HL-60 (cell line): ENCODE data around the gene DLK2.

ENCODE experiments used
- DNase-seq, 2 experiments: peaks; one replicate each; pipeline ENCODE4 v3.0.0-alpha.2; 2010 to 2020; ENCODE audit warnings: low read depth in 1 of 2, low spot score in 1 of 2
- H3K27ac ChIP-seq: fragments of 250-450 bp; sonication (Bioruptor Pico); replicated peaks from 2 replicates; pipeline ENCODE4 v1.5.1; 2020; ENCODE audit warnings: mild to moderate bottlenecking, moderate library complexity
- H3K27me3 ChIP-seq: fragments of 250-450 bp; sonication (Bioruptor Pico); 2 replicates; pipeline ENCODE4 v1.5.1; 2021; ENCODE audit warnings: mild to moderate bottlenecking, moderate library complexity; ENCODE audit not compliant: insufficient read depth, poor library complexity, severe bottlenecking
- H3K4me3 ChIP-seq: replicated peaks from 2 replicates; pipeline ENCODE4 v1.5.1; 2011; ENCODE audit warnings: mild to moderate bottlenecking, control low read depth, low read length; ENCODE audit not compliant: insufficient read depth
- GABPA ChIP-seq: IDR thresholded peaks from 2 replicates; pipeline ENCODE4 v1.6.1; 2012; ENCODE audit warnings: low read depth
- POLR2AphosphoS5 ChIP-seq: IDR thresholded peaks from 2 replicates; pipeline ENCODE4 v1.6.1; 2012; ENCODE audit warnings: low read depth
- SPI1 ChIP-seq: IDR thresholded peaks from 2 replicates; pipeline ENCODE4 v1.6.1; 2012; ENCODE audit warnings: low read depth, mild to moderate bottlenecking, borderline replicate concordance
- TF ChIP-seq, protein P1 (sequence below): IDR thresholded peaks from one replicate; pipeline ENCODE4 v1.5.1; 2011; ENCODE audit warnings: low read length, control low read depth, inconsistent platforms; ENCODE audit not compliant: insufficient read depth
- TF ChIP-seq, protein P2 (sequence below): IDR thresholded peaks from 2 replicates; pipeline ENCODE4 v1.6.1; 2012; ENCODE audit warnings: low read depth; ENCODE audit not compliant: insufficient replicate concordance

The DLK2 gene

DNA sequence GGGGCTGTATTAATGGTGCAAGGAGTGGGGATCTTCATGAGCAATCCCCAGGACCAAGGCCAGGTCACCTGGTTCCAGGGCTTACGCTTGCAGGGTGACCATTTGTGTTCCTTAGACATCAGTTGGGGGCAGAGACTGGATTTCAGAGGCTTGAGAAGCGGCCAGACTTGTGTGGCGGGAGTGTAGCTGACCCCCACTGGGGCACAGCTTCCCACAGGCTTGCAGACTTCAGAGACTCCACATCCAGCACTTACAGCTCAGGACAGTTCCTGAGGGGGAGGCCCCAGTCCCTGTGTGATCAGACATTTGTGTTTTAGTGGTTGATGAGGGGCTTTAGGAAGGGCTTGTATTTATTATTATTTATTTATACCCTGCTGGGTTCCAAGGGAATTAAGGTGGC lies 37.3 kb upstream of the DLK2 start:
- no peak for DNase-seq
- Histone ChIP-seq H3K27me3 (no peaks in the 10 kb centered on the region), H3K4me3 (no peak overlapping the region), H3K27ac (no peak overlapping the region)
- TF ChIP-seq, protein P1, sequence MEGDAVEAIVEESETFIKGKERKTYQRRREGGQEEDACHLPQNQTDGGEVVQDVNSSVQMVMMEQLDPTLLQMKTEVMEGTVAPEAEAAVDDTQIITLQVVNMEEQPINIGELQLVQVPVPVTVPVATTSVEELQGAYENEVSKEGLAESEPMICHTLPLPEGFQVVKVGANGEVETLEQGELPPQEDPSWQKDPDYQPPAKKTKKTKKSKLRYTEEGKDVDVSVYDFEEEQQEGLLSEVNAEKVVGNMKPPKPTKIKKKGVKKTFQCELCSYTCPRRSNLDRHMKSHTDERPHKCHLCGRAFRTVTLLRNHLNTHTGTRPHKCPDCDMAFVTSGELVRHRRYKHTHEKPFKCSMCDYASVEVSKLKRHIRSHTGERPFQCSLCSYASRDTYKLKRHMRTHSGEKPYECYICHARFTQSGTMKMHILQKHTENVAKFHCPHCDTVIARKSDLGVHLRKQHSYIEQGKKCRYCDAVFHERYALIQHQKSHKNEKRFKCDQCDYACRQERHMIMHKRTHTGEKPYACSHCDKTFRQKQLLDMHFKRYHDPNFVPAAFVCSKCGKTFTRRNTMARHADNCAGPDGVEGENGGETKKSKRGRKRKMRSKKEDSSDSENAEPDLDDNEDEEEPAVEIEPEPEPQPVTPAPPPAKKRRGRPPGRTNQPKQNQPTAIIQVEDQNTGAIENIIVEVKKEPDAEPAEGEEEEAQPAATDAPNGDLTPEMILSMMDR = no peak
- TF ChIP-seq GABPA (no peak), SPI1 (no peak), POLR2AphosphoS5 (no peak)
- TF ChIP-seq, protein P2, sequence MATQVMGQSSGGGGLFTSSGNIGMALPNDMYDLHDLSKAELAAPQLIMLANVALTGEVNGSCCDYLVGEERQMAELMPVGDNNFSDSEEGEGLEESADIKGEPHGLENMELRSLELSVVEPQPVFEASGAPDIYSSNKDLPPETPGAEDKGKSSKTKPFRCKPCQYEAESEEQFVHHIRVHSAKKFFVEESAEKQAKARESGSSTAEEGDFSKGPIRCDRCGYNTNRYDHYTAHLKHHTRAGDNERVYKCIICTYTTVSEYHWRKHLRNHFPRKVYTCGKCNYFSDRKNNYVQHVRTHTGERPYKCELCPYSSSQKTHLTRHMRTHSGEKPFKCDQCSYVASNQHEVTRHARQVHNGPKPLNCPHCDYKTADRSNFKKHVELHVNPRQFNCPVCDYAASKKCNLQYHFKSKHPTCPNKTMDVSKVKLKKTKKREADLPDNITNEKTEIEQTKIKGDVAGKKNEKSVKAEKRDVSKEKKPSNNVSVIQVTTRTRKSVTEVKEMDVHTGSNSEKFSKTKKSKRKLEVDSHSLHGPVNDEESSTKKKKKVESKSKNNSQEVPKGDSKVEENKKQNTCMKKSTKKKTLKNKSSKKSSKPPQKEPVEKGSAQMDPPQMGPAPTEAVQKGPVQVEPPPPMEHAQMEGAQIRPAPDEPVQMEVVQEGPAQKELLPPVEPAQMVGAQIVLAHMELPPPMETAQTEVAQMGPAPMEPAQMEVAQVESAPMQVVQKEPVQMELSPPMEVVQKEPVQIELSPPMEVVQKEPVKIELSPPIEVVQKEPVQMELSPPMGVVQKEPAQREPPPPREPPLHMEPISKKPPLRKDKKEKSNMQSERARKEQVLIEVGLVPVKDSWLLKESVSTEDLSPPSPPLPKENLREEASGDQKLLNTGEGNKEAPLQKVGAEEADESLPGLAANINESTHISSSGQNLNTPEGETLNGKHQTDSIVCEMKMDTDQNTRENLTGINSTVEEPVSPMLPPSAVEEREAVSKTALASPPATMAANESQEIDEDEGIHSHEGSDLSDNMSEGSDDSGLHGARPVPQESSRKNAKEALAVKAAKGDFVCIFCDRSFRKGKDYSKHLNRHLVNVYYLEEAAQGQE = no peak

DNA sequence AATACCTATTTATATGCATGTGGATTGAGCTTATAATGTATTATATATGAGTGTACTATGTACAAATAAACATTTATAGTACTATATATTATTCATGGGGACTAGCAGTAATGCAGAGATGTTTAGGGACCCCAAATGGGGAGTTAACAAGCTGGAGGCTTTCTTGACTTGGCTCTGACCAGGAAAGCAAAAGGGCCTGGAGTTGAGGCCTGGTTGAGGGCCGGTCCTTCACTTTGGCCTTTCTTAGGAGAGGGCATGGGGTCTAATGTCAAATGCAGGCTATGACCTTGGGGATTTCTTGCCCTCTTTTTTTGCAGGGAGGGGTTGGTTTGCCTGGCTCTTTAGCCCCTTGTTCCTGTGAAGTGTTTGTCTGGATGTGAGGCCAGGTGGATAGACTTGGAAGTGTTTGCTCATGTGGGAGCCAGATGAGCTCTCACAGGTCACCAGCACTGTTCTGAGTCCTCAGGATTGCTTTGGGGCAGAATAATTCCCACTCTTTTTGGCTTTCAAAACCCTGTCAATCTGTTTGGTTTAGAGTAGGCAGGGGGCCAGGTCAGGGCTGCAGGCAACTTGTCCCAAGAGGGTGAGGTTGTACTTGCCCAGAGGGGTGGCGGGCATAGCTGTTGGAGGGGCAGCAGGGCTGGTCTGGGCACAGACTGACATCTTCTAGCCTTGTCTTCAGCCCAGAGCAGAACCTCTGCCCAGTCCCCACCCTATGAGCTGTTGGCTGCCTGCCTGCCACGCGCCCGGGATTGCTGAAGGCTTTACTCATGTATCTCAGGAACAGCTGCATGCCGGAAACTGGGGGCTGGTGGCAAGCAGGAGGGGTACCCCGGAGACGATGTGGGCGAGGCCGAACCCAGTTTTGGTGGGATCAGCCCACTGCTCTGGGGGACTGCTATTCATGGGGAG lies 36.7 kb upstream of the DLK2 start:
- H3K4me3 ChIP-seq = no peak overlapping the region
- no peaks in the 10 kb centered on the region for H3K27me3 ChIP-seq
- DNase-seq = no peak
- no peak overlapping the region for H3K27ac ChIP-seq
- TF ChIP-seq SPI1 (no peak), POLR2AphosphoS5 (no peak), GABPA (no peak)
- TF ChIP-seq, protein P1 = no peak
- TF ChIP-seq, protein P2 = no peak

DNA sequence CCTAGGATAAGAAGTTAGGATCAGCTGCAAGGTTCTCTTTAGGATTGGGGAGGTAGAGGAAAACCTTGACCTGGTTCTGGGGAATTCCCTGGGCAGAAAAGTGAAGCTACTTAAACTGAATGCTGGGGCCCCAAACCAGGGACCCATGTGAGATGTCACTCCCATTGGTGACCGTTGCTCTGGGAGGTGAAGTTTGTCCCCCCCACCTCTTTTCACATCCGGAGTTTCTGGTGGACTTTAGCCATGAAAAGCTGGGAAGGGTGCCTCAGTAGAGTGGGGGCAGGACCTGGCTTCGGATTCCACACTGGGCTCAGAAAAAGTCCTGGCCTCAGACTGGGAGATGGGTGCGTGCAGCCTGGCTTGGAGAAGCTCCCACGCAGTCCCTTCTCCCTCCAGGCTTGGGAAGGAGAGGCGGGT lies 35.2 kb upstream of the DLK2 start:
- DNase-seq = no peak
- H3K27me3 ChIP-seq = no peaks in the 10 kb centered on the region
- TF ChIP-seq SPI1 = no peak
- TF ChIP-seq, protein P2 = no peak
- TF ChIP-seq GABPA = no peak
- no peak for TF ChIP-seq POLR2AphosphoS5
- TF ChIP-seq, protein P1 = no peak
- H3K27ac ChIP-seq = no peak overlapping the region
- H3K4me3 ChIP-seq = no peak overlapping the region
